Panc1 (cell line): ENCODE results near the gene MNDA.

Experiments used
- CTCF ChIP-seq: fragments of 450-650 bp; IDR thresholded peaks from 2 replicates; pipeline ENCODE4 v1.5.1; 2017; ENCODE audit warnings: mild to moderate bottlenecking
- TCF7L2 ChIP-seq: IDR thresholded peaks from 2 replicates; pipeline ENCODE4 v1.6.1; 2011; ENCODE audit warnings: mild to moderate bottlenecking, low read depth, low read length, inconsistent platforms

DNA sequence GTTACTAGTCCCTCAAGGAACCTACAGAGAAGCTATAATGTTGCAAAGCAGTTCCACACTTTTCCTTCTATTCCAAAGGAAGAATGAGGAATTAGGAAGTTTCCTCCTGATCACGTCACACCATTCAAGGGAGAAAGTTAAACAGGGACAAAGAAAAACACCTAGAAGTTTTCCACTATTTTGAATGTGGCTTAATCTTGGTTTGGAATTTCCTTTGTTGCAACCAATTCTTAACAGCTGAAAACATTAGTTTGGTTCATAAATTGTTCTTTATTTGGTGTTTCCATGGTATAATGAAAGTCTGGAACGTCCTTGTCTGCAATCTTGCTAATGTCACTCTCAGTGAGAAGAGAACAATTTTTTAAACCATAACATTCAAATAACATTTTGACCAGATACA, 8.4 kb downstream of the MNDA start:
- no peak for TF ChIP-seq TCF7L2
- TF ChIP-seq CTCF: no peak
